ENCODE data around the gene RTKN2.

The RTKN2 gene

GRCh38 chr10:62303922-62304321 lies 35.3 kb upstream of the RTKN2 start:
- H3K9me3 ChIP-seq (ENCODE audit: control insufficient read depth, insufficient read depth, low read length), result no peaks in the 10 kb centered on the region
- no peak overlapping the region for H3K4me2 ChIP-seq (ENCODE audit: low read length)
- no peaks in the 10 kb centered on the region for H3K36me3 ChIP-seq (ENCODE audit: control insufficient read depth, low read length)
- no peak overlapping the region for H3K4me3 ChIP-seq (ENCODE audit: low read length)
- H3K27ac ChIP-seq (ENCODE audit: low read depth, low read length), result no peak overlapping the region
- TF ChIP-seq CTCF (IDR thresholded peaks at IDR 0.05; ENCODE audit: low read depth, low read length, poor library complexity, severe bottlenecking) (no peak), EZH2phosphoT487 (IDR thresholded peaks at IDR 0.05; ENCODE audit: borderline replicate concordance, low read length) (no peak)
- H3K79me2 ChIP-seq (ENCODE audit: control insufficient read depth, low read length), result no peaks in the 10 kb centered on the region
- no peaks in the 10 kb centered on the region for H3F3A ChIP-seq (ENCODE audit: control insufficient read depth, insufficient read depth)
- no peaks in the 10 kb centered on the region for H3K9me2 ChIP-seq (replicated peaks; ENCODE audit: control insufficient read depth, low read length)
- no peaks in the 10 kb centered on the region for H4K20me1 ChIP-seq (ENCODE audit: control insufficient read depth, insufficient read depth, low read depth, low read length)
- no peaks in the 10 kb centered on the region for H3K27me3 ChIP-seq (ENCODE audit: control insufficient read depth, low read length)
- H3K4me1 ChIP-seq (ENCODE audit: control insufficient read depth, low read length), result no peaks in the 10 kb centered on the region

GRCh38 chr10:62302760-62303159 lies 34.1 kb upstream of the RTKN2 start:
- Histone ChIP-seq H3K36me3 (ENCODE audit: control insufficient read depth, low read length) (no peaks in the 10 kb centered on the region), H3K9me3 (ENCODE audit: control insufficient read depth, insufficient read depth, low read length) (no peaks in the 10 kb centered on the region), H3K4me1 (ENCODE audit: control insufficient read depth, low read length) (no peaks in the 10 kb centered on the region), H3K27me3 (ENCODE audit: control insufficient read depth, low read length) (no peaks in the 10 kb centered on the region), H3K4me2 (ENCODE audit: low read length) (no peak overlapping the region), H3K79me2 (ENCODE audit: control insufficient read depth, low read length) (no peaks in the 10 kb centered on the region), H3K9me2 (replicated peaks; ENCODE audit: control insufficient read depth, low read length) (no peaks in the 10 kb centered on the region), H3K4me3 (ENCODE audit: low read length) (no peak overlapping the region), H3F3A (ENCODE audit: control insufficient read depth, insufficient read depth) (no peaks in the 10 kb centered on the region), H4K20me1 (ENCODE audit: control insufficient read depth, insufficient read depth, low read depth, low read length) (no peaks in the 10 kb centered on the region), H3K27ac (ENCODE audit: low read depth, low read length) (no peak overlapping the region)
- TF ChIP-seq EZH2phosphoT487 (IDR thresholded peaks at IDR 0.05; ENCODE audit: borderline replicate concordance, low read length), result no peak
- no peak for TF ChIP-seq CTCF (IDR thresholded peaks at IDR 0.05; ENCODE audit: low read depth, low read length, poor library complexity, severe bottlenecking)

GRCh38 chr10:62297857-62298256 lies 29.2 kb upstream of the RTKN2 start:
- no peaks in the 10 kb centered on the region for H4K20me1 ChIP-seq (ENCODE audit: control insufficient read depth, insufficient read depth, low read depth, low read length)

More at GRCh38 chr10:62297857-62298256, 29.2 kb upstream of the RTKN2 start:
- Histone ChIP-seq H3K36me3 (ENCODE audit: control insufficient read depth, low read length) (no peaks in the 10 kb centered on the region), H3K79me2 (ENCODE audit: control insufficient read depth, low read length) (no peaks in the 10 kb centered on the region), H3K27me3 (ENCODE audit: control insufficient read depth, low read length) (no peaks in the 10 kb centered on the region), H3K4me3 (ENCODE audit: low read length) (no peak overlapping the region), H3K4me1 (ENCODE audit: control insufficient read depth, low read length) (no peaks in the 10 kb centered on the region), H3F3A (ENCODE audit: control insufficient read depth, insufficient read depth) (no peaks in the 10 kb centered on the region), H3K9me2 (replicated peaks; ENCODE audit: control insufficient read depth, low read length) (no peaks in the 10 kb centered on the region), H3K27ac (ENCODE audit: low read depth, low read length) (no peak overlapping the region), H3K4me2 (ENCODE audit: low read length) (no peak overlapping the region), H3K9me3 (ENCODE audit: control insufficient read depth, insufficient read depth, low read length) (no peaks in the 10 kb centered on the region)
- no peak for TF ChIP-seq EZH2phosphoT487 (IDR thresholded peaks at IDR 0.05; ENCODE audit: borderline replicate concordance, low read length)
- no peak for TF ChIP-seq CTCF (IDR thresholded peaks at IDR 0.05; ENCODE audit: low read depth, low read length, poor library complexity, severe bottlenecking)
